Neural progenitor cell (in vitro differentiated cells): ENCODE results near the gene SOST. TPM values are rescaled to one million over a fixed set of nuclear protein-coding genes. Genes with fewer than 3 reads are reported as not detected.

Experiments
- DNase-seq: peaks from one replicate; pipeline ENCODE4 v3.0.0-alpha.2; 2016; ENCODE audit warnings: low spot score
- H2AFZ ChIP-seq: fragments of 200-600 bp; sonication (generic); replicated peaks from 2 replicates; pipeline ENCODE4 v1.6.1; 2016; ENCODE audit warnings: antibody characterized with exemption
- H3F3A ChIP-seq: fragments of 200-600 bp; sonication (generic); 2 replicates; pipeline ENCODE4 v1.6.1; 2016; ENCODE audit warnings: antibody characterized with exemption, low read depth
- H3K27ac ChIP-seq: fragments of 200-600 bp; sonication (generic); 2 replicates; pipeline ENCODE4 v1.5.1; 2016; ENCODE audit warnings: mild to moderate bottlenecking
- H3K27me3 ChIP-seq: fragments of 200-600 bp; sonication (generic); 2 replicates; pipeline ENCODE4 v1.6.1; 2016; ENCODE audit warnings: mild to moderate bottlenecking, moderate library complexity
- H3K36me3 ChIP-seq: fragments of 200-600 bp; sonication (generic); 2 replicates; pipeline ENCODE4 v1.5.1; 2016
- H3K4me1 ChIP-seq: fragments of 200-600 bp; sonication (generic); 2 replicates; pipeline ENCODE4 v1.6.1; 2016; ENCODE audit warnings: mixed run types
- H3K4me2 ChIP-seq: fragments of 200-600 bp; sonication (generic); 2 replicates; pipeline ENCODE4 v1.6.1; 2016
- H3K4me3 ChIP-seq: fragments of 200-600 bp; sonication (generic); 2 replicates; pipeline ENCODE4 v1.5.1; 2016
- H3K79me2 ChIP-seq: fragments of 200-600 bp; sonication (generic); 2 replicates; pipeline ENCODE4 v1.6.1; 2016; ENCODE audit warnings: low read depth
- H3K9ac ChIP-seq: fragments of 200-600 bp; sonication (generic); 2 replicates; pipeline ENCODE4 v1.6.1; 2016
- H3K9me3 ChIP-seq: fragments of 200-600 bp; sonication (generic); 2 replicates; pipeline ENCODE4 v1.5.1; 2016; ENCODE audit warnings: low read depth
- H4K20me1 ChIP-seq: fragments of 200-600 bp; sonication (generic); 2 replicates; pipeline ENCODE4 v1.6.1; 2016; ENCODE audit warnings: low read depth
- H3K27ac Mint-ChIP-seq: 3 replicates; pipeline ENCODE4 v1.8.0; 2021; ENCODE audit warnings: mixed read lengths
- H3K27me3 Mint-ChIP-seq: 2 replicates; pipeline ENCODE4 v1.8.0; 2022; ENCODE audit warnings: low read depth, mild to moderate bottlenecking, inconsistent platforms, moderate library complexity, mixed read lengths; ENCODE audit not compliant: insufficient read depth
- H3K36me3 Mint-ChIP-seq: 3 replicates; pipeline ENCODE4 v1.8.0; 2021; ENCODE audit warnings: mixed read lengths
- H3K4me1 Mint-ChIP-seq: 3 replicates; pipeline ENCODE4 v1.8.0; 2021; ENCODE audit warnings: mixed read lengths
- H3K4me3 Mint-ChIP-seq: 3 replicates; pipeline ENCODE4 v1.8.0; 2021; ENCODE audit warnings: mild to moderate bottlenecking, moderate library complexity, mixed read lengths
- H3K9me3 Mint-ChIP-seq: 3 replicates; pipeline ENCODE4 v1.8.0; 2020; ENCODE audit warnings: mixed read lengths
- EZH2 ChIP-seq: fragments of 200-600 bp; sonication (generic); IDR thresholded peaks from 2 replicates; pipeline ENCODE4 v1.6.1; 2017; ENCODE audit warnings: antibody characterized with exemption, mild to moderate bottlenecking, moderate library complexity
- EZH2phosphoT487 ChIP-seq: fragments of 200-600 bp; sonication (generic); IDR thresholded peaks from 2 replicates; pipeline ENCODE4 v1.6.1; 2017; ENCODE audit warnings: antibody characterized with exemption
- total RNA-seq: library from RNA; depleted of rRNA; stranded (reverse); fragments of >200 nt; gene quantifications from 2 replicates; pipeline ENCODE4 v1.2.3, GENCODE V29; 2015; ENCODE audit warnings: low replicate concordance
- TF ChIP-seq, protein P1 (sequence below): fragments of 200-600 bp; sonication (generic); IDR thresholded peaks from 2 replicates; pipeline ENCODE4 v1.5.1; 2017; ENCODE audit warnings: antibody characterized with exemption, mild to moderate bottlenecking

Gene SOST
- total RNA-seq, 1 donor from 2014 or later, result 0.06 TPM

DNA sequence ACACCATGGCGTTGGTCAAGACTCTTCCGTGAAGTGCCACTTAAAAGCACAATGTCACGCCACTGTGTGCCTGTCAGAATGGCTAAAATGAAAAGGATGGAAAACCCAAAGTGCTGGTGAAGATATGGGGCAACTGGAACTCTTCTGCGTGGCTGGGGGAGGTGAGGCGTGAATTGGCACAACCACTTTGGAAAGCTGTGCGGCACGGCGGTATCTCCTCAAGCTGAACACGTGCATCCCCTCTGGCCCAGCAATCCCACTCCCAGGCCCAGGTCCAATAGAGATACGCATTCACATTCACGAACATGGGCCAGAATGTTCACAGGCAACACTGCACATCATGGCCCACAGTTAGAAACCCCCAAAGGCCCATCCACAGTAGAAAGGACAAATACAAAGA is 11.3 kb upstream of the SOST start:
- Histone ChIP-seq H3F3A (peaks cover 3% of the 10 kb centered on the region), H3K9me3 (no peaks in the 10 kb centered on the region), H2AFZ (no peak overlapping the region), H3K4me1 (peaks cover 3% of the 10 kb centered on the region), H3K36me3 (no peaks in the 10 kb centered on the region), H3K9ac (no peak overlapping the region), H4K20me1 (no peaks in the 10 kb centered on the region), H3K4me3 (no peak overlapping the region), H3K4me2 (no peak overlapping the region), H3K27ac (no peak overlapping the region), H3K79me2 (no peaks in the 10 kb centered on the region), H3K27me3 (no peaks in the 10 kb centered on the region)
- Mint-ChIP-seq H3K36me3 (peaks cover 24% of the 10 kb centered on the region), H3K4me1 (no peaks in the 10 kb centered on the region), H3K9me3 (no peaks in the 10 kb centered on the region), H3K27me3 (peaks cover 2% of the 10 kb centered on the region), H3K27ac (no peak overlapping the region), H3K4me3 (no peak overlapping the region)
- DNase-seq, result no peak
- TF ChIP-seq EZH2phosphoT487 (no peak), EZH2 (no peak)
- TF ChIP-seq, protein P1, sequence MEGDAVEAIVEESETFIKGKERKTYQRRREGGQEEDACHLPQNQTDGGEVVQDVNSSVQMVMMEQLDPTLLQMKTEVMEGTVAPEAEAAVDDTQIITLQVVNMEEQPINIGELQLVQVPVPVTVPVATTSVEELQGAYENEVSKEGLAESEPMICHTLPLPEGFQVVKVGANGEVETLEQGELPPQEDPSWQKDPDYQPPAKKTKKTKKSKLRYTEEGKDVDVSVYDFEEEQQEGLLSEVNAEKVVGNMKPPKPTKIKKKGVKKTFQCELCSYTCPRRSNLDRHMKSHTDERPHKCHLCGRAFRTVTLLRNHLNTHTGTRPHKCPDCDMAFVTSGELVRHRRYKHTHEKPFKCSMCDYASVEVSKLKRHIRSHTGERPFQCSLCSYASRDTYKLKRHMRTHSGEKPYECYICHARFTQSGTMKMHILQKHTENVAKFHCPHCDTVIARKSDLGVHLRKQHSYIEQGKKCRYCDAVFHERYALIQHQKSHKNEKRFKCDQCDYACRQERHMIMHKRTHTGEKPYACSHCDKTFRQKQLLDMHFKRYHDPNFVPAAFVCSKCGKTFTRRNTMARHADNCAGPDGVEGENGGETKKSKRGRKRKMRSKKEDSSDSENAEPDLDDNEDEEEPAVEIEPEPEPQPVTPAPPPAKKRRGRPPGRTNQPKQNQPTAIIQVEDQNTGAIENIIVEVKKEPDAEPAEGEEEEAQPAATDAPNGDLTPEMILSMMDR, result no peak

- Histone ChIP-seq H3K9ac (no peak overlapping the region), H3K79me2 (no peaks in the 10 kb centered on the region), H3K4me1 (peaks cover 3% of the 10 kb centered on the region), H3K4me3 (no peak overlapping the region), H3K27ac (no peak overlapping the region), H3K36me3 (no peaks in the 10 kb centered on the region), H3K27me3 (no peaks in the 10 kb centered on the region), H3K4me2 (no peak overlapping the region), H3K9me3 (no peaks in the 10 kb centered on the region), H3F3A (peaks cover 3% of the 10 kb centered on the region), H4K20me1 (no peaks in the 10 kb centered on the region), H2AFZ (no peak overlapping the region)
- H3K27ac Mint-ChIP-seq, result no peak overlapping the region
- no peaks in the 10 kb centered on the region for H3K9me3 Mint-ChIP-seq
- TF ChIP-seq, protein P1, result no peak
- TF ChIP-seq EZH2, result no peak
- no peak for TF ChIP-seq EZH2phosphoT487
- no peak for DNase-seq
- no peaks in the 10 kb centered on the region for H3K4me1 Mint-ChIP-seq
- peaks cover 24% of the 10 kb centered on the region for H3K36me3 Mint-ChIP-seq
- H3K27me3 Mint-ChIP-seq, result peaks cover 2% of the 10 kb centered on the region
- H3K4me3 Mint-ChIP-seq, result no peak overlapping the region
These were observed 10.8 kb upstream of the SOST start for GRCh38 chr17:43769426-43769825.

GRCh38 chr17:43768943-43769342 is 10.4 kb upstream of the SOST start:
- H3K27me3 ChIP-seq, result no peaks in the 10 kb centered on the region

More at GRCh38 chr17:43768943-43769342, 10.4 kb upstream of the SOST start:
- Mint-ChIP-seq H3K27ac (no peak overlapping the region), H3K9me3 (no peaks in the 10 kb centered on the region), H3K4me3 (no peak overlapping the region), H3K4me1 (no peaks in the 10 kb centered on the region), H3K27me3 (peaks cover 2% of the 10 kb centered on the region), H3K36me3 (peaks cover 24% of the 10 kb centered on the region)
- no peak for DNase-seq
- H3K9ac ChIP-seq, result no peak overlapping the region
- no peaks in the 10 kb centered on the region for H3K36me3 ChIP-seq
- no peaks in the 10 kb centered on the region for H3K9me3 ChIP-seq
- H3K27ac ChIP-seq, result no peak overlapping the region
- H3K4me2 ChIP-seq, result no peak overlapping the region
- H3K4me3 ChIP-seq, result no peak overlapping the region
- peaks cover 3% of the 10 kb centered on the region for H3F3A ChIP-seq
- no peak overlapping the region for H2AFZ ChIP-seq
- H3K79me2 ChIP-seq, result no peaks in the 10 kb centered on the region
- peaks cover 3% of the 10 kb centered on the region for H3K4me1 ChIP-seq
- H4K20me1 ChIP-seq, result no peaks in the 10 kb centered on the region
- TF ChIP-seq, protein P1, result no peak
- TF ChIP-seq EZH2phosphoT487, result no peak
- TF ChIP-seq EZH2, result no peak
